T-helper 2 cell treated with Interferon-gamma antibody and Interleukin-4, amounts not matched to agents 5 μg/mL and 100 μg/mL, for 36 hours (primary cell): ENCODE results near the gene YJU2.

Source experiments
- DNase-seq: peaks from one replicate; pipeline ENCODE4 v3.0.0; 2021; ENCODE audit warnings: low spot score
- H3K27ac Mint-ChIP-seq: one replicate; pipeline ENCODE4 v1.8.0; 2021; ENCODE audit warnings: mild to moderate bottlenecking, mixed read lengths
- H3K27me3 Mint-ChIP-seq: one replicate; pipeline ENCODE4 v1.8.0; 2021; ENCODE audit warnings: low read depth, mixed read lengths
- H3K36me3 Mint-ChIP-seq: one replicate; pipeline ENCODE4 v1.8.0; 2021; ENCODE audit warnings: low read depth, mixed read lengths
- H3K4me1 Mint-ChIP-seq: one replicate; pipeline ENCODE4 v1.8.0; 2021; ENCODE audit warnings: low read depth, mixed read lengths
- H3K4me3 Mint-ChIP-seq: one replicate; pipeline ENCODE4 v1.8.0; 2022; ENCODE audit warnings: mild to moderate bottlenecking, moderate library complexity, mixed read lengths
- H3K9me3 Mint-ChIP-seq: one replicate; pipeline ENCODE4 v1.8.0; 2021; ENCODE audit warnings: mixed read lengths

YJU2 gene

DNA sequence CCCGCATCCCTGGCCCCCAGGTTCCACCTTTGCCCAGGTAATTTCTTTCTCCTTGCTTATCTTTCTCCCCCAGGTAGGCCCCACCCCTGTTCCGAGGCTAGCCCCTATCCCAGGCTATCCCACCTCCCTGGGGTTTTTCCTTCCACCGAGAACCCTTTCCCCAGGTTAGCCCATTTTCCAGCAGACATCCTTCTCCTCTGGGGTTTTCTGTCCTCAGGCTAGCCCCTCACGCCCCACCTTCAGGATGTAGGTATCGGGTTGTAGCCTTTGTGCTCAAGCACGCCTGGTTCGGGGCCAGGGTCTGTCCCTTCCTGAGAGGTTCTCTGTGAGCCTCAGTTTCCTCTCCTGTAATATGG is 58.4 kb downstream of the YJU2 start:
- Mint-ChIP-seq H3K27me3 (no peaks in the 10 kb centered on the region), H3K4me3 (peak overlapping the region; percentile 64), H3K9me3 (no peaks in the 10 kb centered on the region), H3K36me3 (no peaks in the 10 kb centered on the region), H3K4me1 (peaks cover 23% of the 10 kb centered on the region), H3K27ac (no peak overlapping the region)
- DNase-seq, result no peak

DNA sequence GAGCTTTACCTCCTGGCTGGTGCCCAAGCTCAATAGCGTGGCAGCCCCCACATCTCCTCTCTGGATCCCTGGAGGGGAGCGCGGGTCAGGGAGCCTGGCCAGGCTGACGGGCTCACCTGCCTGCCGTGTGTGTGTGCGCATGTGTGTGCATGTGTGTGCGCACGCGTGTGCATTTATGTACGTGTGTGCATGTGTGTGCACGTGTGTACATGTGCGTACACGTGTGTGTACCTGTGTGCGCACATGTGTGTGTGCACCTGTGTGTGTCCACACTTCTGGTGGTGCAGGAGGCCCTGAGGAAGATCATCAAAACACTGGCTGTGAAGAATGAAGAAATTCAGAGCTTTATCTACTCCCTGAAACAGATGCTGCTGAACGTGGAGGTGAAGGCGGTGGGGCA is 58.8 kb downstream of the YJU2 start:
- H3K27ac Mint-ChIP-seq, result no peak overlapping the region
- no peaks in the 10 kb centered on the region for H3K27me3 Mint-ChIP-seq
- peak overlapping the region; percentile 64 for H3K4me3 Mint-ChIP-seq
- H3K9me3 Mint-ChIP-seq, result no peaks in the 10 kb centered on the region
- H3K36me3 Mint-ChIP-seq, result no peaks in the 10 kb centered on the region
- DNase-seq, result no peak
- peaks cover 20% of the 10 kb centered on the region for H3K4me1 Mint-ChIP-seq

DNA sequence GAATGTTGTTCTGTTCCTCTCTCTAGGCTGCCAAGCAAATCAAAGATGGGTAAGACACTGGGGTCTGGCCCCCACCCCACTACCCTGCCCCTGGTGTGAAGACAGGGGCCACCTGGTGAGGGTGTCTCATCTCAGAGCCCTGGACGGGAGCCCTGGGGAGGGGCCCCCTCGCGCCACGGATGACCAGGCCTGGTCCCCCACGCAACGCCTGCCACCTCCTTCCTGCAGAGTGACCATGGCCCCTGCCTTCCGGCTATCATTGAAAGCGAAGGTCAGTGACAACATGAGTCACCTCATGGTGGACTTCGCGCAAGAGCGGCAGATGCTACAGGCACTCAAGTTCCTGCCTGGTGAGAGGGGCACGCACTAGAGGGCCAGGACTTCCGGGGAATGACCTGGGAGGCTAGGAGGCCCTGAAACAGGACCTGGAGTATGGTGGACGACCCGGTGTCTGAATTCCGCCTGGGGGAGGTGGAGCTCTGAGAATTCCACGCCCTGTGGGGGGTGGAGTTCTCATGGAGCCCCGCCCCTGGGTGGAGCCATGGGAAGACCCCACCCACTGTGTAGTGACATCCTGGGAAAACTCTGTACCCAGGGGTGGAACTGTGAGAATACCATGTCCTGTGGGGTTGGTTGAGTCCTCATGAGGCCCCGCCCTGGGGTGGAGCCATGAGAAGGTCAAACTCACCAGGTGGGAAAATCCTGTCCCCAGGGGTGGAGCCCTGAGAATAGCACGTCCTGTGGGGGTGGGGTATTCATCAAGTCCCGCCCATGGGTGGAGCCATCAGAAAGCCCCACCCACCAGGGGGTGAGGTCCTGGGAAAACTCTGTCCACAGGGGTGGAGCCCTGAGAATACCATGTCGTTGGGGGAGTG is 63.6 kb downstream of the YJU2 start:
- H3K27me3 Mint-ChIP-seq, result no peaks in the 10 kb centered on the region
- no peak overlapping the region for H3K4me3 Mint-ChIP-seq
- H3K9me3 Mint-ChIP-seq, result no peaks in the 10 kb centered on the region
- peaks cover 2% of the 10 kb centered on the region for H3K36me3 Mint-ChIP-seq
- DNase-seq, result no peak
- no peak overlapping the region for H3K27ac Mint-ChIP-seq
- H3K4me1 Mint-ChIP-seq, result peaks cover 2% of the 10 kb centered on the region

DNA sequence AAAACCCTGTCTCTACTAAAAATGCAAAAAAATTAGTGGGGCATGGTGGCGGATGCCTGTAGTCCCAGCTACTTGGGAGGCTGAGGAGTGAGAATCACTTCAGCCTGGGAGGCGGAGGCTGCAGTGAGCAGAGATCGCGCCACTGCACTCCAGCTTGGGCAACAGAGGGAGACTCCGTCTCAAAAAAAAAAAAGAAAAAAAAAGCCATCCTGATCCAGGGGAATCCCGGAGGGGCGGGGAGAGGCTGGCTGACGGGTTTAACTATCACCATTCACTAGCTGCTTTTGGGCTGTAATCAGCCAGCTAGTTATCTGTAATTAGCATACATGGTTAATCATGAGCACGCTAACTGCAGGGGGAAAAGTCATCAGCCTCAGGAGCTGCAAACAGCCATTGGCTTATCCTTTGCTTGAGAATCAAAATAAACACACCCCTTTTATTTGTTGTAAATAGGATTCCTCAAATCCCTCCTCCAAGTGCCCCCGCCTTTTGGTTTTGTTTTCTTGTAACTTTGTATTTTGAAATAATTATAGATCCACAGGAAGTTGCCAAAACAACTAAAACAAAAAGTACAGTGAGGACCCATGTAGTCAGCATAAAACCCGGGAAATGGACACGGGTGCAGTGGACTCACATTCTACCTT is 67.1 kb downstream of the YJU2 start:
- no peak overlapping the region for H3K27ac Mint-ChIP-seq
- H3K36me3 Mint-ChIP-seq, result peaks cover 11% of the 10 kb centered on the region
- no peak overlapping the region for H3K4me3 Mint-ChIP-seq
- H3K4me1 Mint-ChIP-seq, result no peaks in the 10 kb centered on the region
- no peaks in the 10 kb centered on the region for H3K27me3 Mint-ChIP-seq
- DNase-seq, result no peak
- H3K9me3 Mint-ChIP-seq, result peaks cover 8% of the 10 kb centered on the region

DNA sequence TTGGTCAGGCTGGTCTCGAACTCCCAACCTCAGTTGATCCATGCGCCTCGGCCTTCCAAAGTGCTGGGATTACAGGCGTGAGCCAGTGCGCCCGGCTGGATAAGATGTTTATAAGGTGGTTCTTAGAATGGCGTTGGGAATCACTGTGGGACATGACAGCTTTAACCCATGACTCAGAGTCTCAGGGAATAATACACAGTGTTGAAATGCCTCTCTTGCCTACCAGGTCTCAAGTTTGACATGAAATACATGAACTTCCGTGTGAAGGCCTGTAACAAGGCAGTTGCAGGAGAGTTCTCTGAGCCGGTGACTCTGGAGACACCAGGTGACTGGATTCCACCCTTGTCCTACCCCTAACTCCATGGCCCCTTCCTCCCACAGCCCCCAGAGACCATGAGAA is 70.1 kb downstream of the YJU2 start:
- no peaks in the 10 kb centered on the region for H3K27me3 Mint-ChIP-seq
- H3K9me3 Mint-ChIP-seq, result peaks cover 23% of the 10 kb centered on the region
- H3K36me3 Mint-ChIP-seq, result peaks cover 19% of the 10 kb centered on the region
- H3K4me3 Mint-ChIP-seq, result no peak overlapping the region
- no peak for DNase-seq
- H3K4me1 Mint-ChIP-seq, result no peaks in the 10 kb centered on the region
- H3K27ac Mint-ChIP-seq, result no peak overlapping the region

DNA sequence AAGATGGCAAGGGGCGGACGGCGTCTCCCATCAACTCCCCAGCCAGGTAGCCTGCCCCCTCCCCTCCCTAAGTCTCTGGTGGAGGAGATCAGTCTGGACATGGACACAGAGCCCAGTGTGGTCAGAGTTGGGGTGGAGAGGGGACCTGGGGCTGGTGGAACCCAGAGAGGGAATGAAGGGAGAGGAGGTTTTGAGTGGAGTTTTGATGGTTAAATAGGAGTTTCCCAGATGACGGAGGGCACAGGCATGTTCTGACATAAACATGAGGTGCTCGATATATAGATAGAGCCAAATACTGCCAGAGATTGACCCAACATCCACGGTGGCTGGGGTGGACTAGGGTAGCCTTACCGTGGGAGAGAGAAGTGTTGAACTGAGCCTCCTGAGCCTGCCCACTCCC is 71.6 kb downstream of the YJU2 start:
- peaks cover 19% of the 10 kb centered on the region for H3K36me3 Mint-ChIP-seq
- peaks cover 23% of the 10 kb centered on the region for H3K9me3 Mint-ChIP-seq
- no peaks in the 10 kb centered on the region for H3K27me3 Mint-ChIP-seq
- no peak overlapping the region for H3K4me3 Mint-ChIP-seq
- DNase-seq, result no peak
- no peaks in the 10 kb centered on the region for H3K4me1 Mint-ChIP-seq
- no peak overlapping the region for H3K27ac Mint-ChIP-seq
